GM21576 (cell line): Measurements from ENCODE around the gene IFT122.
"Not testable (repeated sequence)": the region's sequence is repeated elsewhere in the genome, so short reads cannot be mapped to it uniquely, and the experiment has no call there.

ENCODE experiments used
- ATAC-seq: cut with Tn5 transposase; IDR thresholded peaks from one replicate; pipeline ENCODE4 v1.9.1; 2021; ENCODE audit warnings: mild to moderate bottlenecking, moderate library complexity; ENCODE audit not compliant: unreplicated experiment

IFT122 gene

DNA sequence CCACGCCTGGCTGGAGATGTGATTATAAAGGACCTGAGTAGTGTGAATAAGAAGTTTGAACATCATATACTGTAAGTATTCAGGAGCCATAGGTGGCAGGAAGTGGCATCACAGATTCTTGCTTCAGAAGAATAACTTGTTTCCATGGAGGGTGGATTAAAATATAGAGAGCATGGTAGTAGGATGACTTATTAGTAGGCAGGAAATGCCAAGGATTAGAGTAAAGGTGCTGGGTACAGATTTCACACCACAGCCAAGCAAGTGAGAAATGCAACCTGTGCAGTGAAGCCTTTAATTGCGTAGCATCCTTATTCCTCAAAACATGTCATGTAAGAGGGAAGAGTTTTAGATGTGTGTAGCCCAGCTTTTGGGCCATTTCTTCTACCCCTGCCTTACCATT lies 30.8 kb downstream of the IFT122 start:
- ATAC-seq: no peak

GRCh38 chr3:129473067-129473768 lies 33.2 kb downstream of the IFT122 start:
- ATAC-seq: no peak

GRCh38 chr3:129473769-129474152 lies 33.7 kb downstream of the IFT122 start:
- no peak for ATAC-seq

- ATAC-seq: no peak
These were observed 35.2 kb downstream of the IFT122 start for GRCh38 chr3:129474984-129475804.

GRCh38 chr3:129475863-129476262 lies 35.8 kb downstream of the IFT122 start:
- ATAC-seq: no peak

DNA sequence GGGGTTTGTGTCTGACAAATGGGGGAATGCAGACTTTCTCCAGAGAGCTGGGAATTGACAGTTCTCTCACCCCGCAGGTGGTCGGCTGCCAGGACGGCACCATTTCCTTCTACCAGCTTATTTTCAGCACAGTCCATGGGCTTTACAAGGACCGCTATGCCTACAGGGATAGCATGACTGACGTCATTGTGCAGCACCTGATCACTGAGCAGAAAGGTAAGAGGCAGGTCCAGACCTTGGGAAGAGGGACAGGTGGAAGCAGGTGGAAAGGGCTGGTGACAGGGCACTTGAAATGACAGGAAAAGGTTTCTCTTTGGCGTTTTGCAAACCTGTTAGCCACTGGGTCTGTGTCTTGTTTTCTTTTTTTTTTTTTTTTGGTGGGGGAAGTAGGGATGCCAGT lies 36.6 kb downstream of the IFT122 start:
- ATAC-seq: no peak

- not testable (repeated sequence) for ATAC-seq
These were observed 41.3 kb downstream of the IFT122 start for GRCh38 chr3:129481225-129481765.

DNA sequence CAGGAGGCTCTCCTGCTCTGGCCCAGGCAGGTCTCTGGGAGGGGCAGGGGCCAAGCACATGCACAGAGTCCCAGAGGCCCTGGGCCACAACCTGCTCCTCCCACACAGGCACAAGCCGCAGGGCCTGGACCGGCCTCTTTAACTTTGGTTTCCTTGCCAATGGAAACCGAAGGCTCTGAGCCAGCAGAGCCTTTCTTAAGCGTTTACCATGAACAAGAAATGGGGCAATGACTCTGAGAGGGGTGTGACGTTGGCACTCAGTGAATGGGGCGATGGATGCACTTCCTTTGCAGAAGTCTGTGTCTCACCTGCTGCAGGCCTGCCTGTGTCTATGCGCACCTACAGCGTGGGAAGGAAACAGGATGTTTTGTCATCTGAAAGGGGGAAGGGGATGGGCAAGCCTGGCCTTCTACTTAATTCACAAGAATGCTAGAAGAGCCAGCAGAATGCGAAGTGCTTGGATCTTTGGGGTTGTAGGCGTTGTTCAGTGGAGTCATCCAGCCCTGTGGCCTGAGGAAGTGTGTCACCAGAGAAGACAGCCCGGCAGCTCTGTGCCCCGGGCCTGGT lies 41.8 kb downstream of the IFT122 start:
- ATAC-seq: no peak

DNA sequence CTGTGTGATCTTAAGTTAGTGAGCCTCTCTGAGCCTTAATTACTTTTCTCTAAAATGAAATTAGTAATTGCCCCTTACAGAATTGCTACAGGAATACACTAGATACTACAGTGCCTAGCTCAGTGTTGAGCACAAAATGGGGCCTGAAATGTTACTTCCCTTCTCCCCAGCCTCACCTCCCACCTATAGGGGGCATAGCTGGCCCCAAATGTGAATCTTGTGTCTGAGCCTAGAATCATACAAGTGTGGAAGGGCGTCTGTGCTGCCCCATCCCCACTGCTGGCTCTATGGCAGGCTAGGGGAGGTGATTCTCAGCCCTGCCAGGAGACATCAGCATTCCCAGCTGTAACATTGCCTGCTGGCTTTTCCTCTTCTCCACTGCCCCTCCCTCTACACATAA lies 42.7 kb downstream of the IFT122 start:
- ATAC-seq: no peak

DNA sequence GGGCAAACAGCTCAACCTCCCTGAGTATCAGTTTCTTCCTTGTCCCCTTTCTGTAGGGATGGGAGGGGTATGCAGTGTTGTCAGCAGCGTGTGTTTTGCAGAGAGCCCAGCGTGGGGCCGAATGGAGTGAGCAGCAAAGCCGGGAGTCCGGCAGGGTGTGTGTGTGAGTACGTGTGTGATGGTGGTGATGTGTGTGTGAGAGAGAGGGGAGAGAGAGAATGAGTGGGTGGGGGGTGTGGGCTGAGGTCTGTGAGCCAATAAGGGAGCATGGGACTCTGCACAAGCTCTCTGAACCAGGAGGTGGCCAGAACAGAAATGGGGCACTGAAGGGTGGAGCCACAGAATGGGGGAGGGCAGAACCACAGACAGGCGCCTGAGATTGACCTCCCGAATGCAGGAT lies 43.8 kb downstream of the IFT122 start:
- ATAC-seq: no peak

GRCh38 chr3:129485146-129485545 lies 45.1 kb downstream of the IFT122 start:
- ATAC-seq: not testable (repeated sequence)

- ATAC-seq: no peak
These were observed 46.0 kb downstream of the IFT122 start for GRCh38 chr3:129485721-129486663.

DNA sequence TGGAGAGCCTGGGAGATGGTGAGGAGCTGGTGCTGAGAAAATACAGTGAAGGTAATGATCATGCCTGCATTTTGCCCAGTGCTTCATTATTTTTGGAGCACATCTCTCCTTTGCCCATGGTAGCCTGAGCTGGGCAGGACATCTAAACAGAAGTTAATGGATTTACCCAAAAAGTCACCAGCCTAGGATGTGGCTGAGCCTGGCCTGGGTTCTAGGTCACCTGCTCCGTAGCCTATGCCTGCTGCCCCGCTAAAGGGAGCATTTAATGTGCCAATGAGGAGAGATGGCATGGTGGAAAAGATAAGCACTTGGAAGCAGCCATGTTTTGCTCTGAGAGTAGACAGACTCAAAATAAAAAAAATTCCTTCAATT lies 46.6 kb downstream of the IFT122 start:
- ATAC-seq: no peak

DNA sequence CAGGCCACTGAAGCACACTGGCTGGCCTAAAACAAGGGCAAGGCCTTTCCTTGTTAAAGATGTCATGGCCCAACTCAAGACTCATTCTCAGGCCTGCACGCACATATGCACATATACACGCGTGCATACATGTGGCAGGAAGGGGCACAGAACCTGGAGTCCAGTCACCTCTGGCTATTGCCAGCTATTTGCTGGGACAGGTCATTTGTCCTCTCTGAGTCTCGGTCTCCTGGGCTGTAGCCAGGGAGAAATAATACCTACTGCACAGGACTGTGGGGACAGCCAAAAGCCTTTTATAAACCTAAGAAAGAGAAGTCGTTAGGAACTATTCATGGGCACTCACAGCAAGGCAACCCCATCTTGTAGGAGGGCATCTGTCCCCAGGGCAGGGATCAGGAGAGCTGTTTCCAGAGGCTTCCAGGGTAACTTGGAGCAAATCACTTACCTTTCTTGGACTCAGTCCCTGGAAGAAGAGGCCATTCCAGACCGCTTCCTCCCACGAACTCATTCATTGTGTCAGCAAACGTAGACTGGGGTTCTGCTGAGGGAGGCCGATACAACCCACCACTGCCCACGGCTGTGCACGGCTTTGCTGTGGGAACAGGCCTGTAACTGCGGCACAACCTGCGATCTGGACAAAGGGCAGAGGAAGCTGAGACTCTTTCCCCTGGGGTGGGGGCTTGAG lies 47.3 kb downstream of the IFT122 start:
- ATAC-seq: no peak

DNA sequence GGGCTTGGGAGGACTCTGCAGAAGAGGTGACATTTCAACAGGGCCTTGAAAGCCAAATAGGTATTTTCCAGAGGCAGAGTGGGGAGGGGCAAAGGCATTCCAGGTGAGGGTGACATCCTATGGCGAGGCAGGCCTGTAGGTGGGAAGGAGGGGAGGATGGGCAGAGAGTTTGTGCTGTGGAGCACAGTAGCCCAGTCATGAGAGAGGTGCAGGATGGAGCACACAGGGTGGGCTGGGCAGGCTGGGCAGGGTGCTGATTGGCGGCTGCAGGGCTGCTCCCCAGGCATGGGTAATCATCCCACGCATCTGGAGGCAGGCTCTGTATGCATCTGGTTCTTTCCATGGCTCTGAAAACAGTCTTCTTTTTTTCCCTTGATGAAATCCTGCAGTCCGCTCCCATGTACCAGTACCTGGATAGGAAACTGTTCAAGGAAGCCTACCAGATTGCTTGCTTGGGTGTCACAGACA lies 47.9 kb downstream of the IFT122 start:
- ATAC-seq: not testable (repeated sequence)

DNA sequence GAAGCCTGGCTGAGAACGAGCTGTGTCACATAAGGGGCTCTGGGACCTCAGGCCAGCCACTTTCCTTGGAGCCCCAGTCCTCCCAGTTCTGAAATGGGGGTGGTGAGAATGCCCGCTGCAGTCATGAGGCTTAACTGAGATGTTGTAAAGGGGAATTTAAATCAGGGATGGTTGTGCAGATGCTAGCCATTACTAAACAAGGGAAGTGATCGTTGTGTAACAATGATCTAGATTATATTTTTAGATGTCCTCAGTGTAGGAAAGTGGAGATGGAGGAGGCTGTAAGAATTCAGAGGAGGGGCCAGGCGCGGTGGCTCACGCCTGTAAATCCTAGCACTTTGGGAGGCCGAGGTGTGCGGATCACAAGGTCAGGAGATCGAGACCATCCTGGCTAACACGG lies 49.2 kb downstream of the IFT122 start:
- ATAC-seq: not testable (repeated sequence)

- peak; percentile 71 for ATAC-seq
These were observed 50.2 kb downstream of the IFT122 start for GRCh38 chr3:129490273-129490675.

DNA sequence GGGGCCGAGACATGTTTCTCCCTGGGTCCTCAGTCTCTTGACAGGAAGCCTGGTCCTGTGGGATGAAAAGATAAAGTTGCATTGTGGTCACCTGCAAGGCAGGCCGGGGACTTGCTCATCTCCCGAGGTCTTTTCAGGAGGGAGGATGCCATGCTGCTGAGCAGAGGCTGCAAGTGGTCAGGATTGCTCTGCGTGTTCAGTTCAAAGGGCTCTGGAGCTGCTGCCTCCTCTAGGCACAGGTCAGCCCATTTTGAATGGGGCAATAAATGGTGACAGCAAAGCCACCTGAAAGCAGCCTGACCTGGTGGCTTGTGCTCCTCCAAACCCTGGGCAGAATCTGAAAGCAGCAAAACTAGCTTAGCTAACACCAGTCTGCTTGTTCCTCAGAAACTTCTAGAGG lies 51.1 kb downstream of the IFT122 start:
- not testable (repeated sequence) for ATAC-seq

- no peak for ATAC-seq
These were observed 51.8 kb downstream of the IFT122 start for GRCh38 chr3:129491794-129492193.

GRCh38 chr3:129492691-129493090 lies 52.7 kb downstream of the IFT122 start:
- no peak for ATAC-seq
